Activated T-helper 2 cell treated with anti-CD3 and anti-CD28 coated beads, Interferon-gamma antibody, Interleukin-2, Interleukin-4, amounts not matched to agents 10 μg/mL and 5 μg/mL and 100 μg/mL, durations not matched to agents 14 hours and 24 hours and 36 hours (primary cell): ENCODE measurements around the gene URGCP. TPM values are rescaled to one million over a fixed set of nuclear protein-coding genes. Genes with fewer than 3 reads are reported as not detected.
A peak's percentile ranks its signal among the peaks of the same experiment; 100 is the strongest.

ENCODE experiments used
- DNase-seq: peaks from one replicate; pipeline ENCODE4 v3.0.0; 2021; ENCODE audit warnings: low spot score
- H3K27ac Mint-ChIP-seq: one replicate; pipeline ENCODE4 v1.8.0; 2021; ENCODE audit warnings: mixed read lengths
- H3K27me3 Mint-ChIP-seq: one replicate; pipeline ENCODE4 v1.8.0; 2021; ENCODE audit warnings: low read depth, mixed read lengths
- H3K36me3 Mint-ChIP-seq: one replicate; pipeline ENCODE4 v1.8.0; 2021; ENCODE audit warnings: low read depth, mixed read lengths
- H3K4me1 Mint-ChIP-seq: one replicate; pipeline ENCODE4 v1.8.0; 2021; ENCODE audit warnings: low read depth, mixed read lengths
- H3K4me3 Mint-ChIP-seq: one replicate; pipeline ENCODE4 v1.8.0; 2021; ENCODE audit warnings: low read depth, mild to moderate bottlenecking, moderate library complexity, mixed read lengths
- H3K9me3 Mint-ChIP-seq: one replicate; pipeline ENCODE4 v1.8.0; 2021; ENCODE audit warnings: mixed read lengths
- intact Hi-C: fragments of 100-400 bp; cut with micrococcal nuclease; formaldehyde crosslinking; loops from one replicate; pipeline ENCODE4 v1.15.1; 2023
- total RNA-seq: library from RNA; stranded (reverse); gene quantifications from 2 replicates; pipeline ENCODE4 v1.2.3, GENCODE V29; 2022

Gene URGCP, protein sequence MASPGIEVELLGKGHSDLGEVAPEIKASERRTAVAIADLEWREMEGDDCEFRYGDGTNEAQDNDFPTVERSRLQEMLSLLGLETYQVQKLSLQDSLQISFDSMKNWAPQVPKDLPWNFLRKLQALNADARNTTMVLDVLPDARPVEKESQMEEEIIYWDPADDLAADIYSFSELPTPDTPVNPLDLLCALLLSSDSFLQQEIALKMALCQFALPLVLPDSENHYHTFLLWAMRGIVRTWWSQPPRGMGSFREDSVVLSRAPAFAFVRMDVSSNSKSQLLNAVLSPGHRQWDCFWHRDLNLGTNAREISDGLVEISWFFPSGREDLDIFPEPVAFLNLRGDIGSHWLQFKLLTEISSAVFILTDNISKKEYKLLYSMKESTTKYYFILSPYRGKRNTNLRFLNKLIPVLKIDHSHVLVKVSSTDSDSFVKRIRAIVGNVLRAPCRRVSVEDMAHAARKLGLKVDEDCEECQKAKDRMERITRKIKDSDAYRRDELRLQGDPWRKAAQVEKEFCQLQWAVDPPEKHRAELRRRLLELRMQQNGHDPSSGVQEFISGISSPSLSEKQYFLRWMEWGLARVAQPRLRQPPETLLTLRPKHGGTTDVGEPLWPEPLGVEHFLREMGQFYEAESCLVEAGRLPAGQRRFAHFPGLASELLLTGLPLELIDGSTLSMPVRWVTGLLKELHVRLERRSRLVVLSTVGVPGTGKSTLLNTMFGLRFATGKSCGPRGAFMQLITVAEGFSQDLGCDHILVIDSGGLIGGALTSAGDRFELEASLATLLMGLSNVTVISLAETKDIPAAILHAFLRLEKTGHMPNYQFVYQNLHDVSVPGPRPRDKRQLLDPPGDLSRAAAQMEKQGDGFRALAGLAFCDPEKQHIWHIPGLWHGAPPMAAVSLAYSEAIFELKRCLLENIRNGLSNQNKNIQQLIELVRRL
- 23.7 and 27.6 TPM in 2 replicates for total RNA-seq

DNA sequence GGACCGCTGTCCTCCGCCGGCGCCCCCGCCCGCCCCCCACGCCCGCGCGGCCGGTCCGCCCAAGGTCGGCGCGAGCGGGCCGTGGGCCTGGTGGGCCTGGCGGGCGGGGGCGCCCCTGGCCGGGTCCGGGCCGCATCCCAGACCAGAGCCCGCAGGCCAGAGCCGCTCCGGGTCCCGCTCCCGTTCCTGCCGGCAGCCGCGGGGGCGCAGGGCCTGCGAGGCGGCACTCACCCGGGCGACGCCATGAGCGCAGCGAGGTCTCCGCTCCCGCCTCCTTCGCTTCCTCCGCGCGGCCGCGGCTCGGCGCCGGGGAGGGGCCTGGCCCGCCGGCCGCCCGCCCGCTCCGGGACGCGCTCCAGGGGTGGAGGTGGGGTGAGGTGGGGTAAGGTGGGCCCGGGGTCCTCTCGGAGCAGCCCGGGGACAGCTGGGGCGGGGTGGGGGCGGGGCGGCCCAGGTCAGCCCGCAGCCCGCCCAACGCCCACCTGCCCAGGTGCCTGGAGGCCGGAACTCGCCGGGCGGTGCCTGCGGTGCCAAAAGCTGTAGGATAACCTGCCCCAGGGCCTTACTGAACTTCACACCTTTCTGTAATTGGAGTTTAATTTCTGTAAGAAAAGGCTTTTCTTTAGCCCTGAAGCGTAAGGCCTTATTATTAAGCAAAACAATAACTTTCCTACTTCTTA is at the start of gene URGCP:
TSS of gene URGCP (minus strand) at position 266 of the 680 bp plus-strand sequence. CDS start at position 245, 21 bp downstream.
- DNase-seq: peak; percentile 47
- Mint-ChIP-seq H3K36me3 (no peaks in the 10 kb centered on the region), H3K4me3 (peak within 1 kb of the TSS; percentile 94), H3K4me1 (peaks cover 22% of the 10 kb centered on the region), H3K27ac (peak within 1 kb of the TSS; percentile 92), H3K9me3 (no peaks in the 10 kb centered on the region), H3K27me3 (no peaks in the 10 kb centered on the region)
- intact Hi-C loops: loop anchor here (1.0 kb wide), 1 partner anchor 20 kb away; the partner anchor contains the start of gene UBE2D4

DNA sequence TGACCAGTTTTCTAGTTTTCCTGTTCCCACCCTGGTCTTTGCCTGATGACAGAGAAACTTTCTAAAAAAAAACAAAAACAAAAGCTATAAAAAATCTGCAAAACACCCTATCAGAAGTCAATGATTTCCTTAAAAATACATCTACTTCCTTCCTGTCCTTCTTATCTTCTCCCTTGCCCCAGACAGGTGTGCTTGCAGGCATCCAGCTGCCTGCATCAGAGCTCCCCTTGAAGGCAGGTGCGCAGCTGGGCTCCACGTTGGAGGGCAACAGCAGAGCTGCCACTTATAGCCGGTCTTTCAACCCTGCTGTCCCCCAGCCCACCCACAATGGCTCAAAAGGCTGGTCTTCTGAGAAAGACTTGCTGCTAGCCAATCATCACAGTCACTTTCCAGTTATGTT is 49.6 kb upstream of the URGCP start:
- no peak for DNase-seq
- no peaks in the 10 kb centered on the region for H3K27me3 Mint-ChIP-seq
- H3K4me3 Mint-ChIP-seq: no peak overlapping the region
- H3K4me1 Mint-ChIP-seq: peaks cover 2% of the 10 kb centered on the region
- intact Hi-C loops: no loop called here
- H3K27ac Mint-ChIP-seq: no peak overlapping the region
- H3K36me3 Mint-ChIP-seq: peaks cover 19% of the 10 kb centered on the region
- no peaks in the 10 kb centered on the region for H3K9me3 Mint-ChIP-seq

DNA sequence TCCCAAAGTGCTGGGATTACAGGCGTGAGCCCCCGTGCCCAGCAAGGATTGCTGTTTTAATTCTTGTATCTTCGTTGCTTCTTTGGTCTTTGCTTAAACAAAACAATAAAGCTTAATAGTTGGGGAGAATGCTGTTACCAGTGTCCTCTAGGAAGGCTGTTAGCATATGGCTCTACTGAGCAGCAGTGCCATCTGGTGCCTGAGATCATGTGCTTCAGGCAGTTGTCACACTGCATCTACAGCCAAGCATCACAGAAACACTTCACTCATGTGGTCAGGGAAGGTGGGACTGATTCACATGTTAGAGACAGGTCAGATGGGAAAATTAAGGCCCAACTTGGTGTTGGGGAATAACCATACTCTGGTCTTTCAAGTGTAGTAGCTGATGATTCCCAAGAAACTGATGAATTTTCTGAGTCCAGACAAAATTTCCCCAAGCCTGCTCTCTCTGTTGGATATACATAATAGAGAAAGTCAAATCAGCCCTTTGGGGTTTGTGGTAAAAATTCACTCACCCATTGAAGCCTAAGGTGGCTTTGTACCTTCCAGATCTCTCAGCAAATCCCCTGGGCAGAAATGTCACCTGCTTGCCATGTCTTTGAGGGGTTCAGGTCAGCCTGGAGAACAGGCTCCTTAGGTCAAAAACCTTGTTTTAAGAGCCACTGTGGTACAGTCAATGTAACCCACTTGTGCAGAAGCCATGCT is 48.3 kb upstream of the URGCP start:
- no peak overlapping the region for H3K4me3 Mint-ChIP-seq
- no peaks in the 10 kb centered on the region for H3K9me3 Mint-ChIP-seq
- intact Hi-C loops: no loop called here
- H3K36me3 Mint-ChIP-seq: peaks cover 19% of the 10 kb centered on the region
- no peak for DNase-seq
- peaks cover 2% of the 10 kb centered on the region for H3K4me1 Mint-ChIP-seq
- no peaks in the 10 kb centered on the region for H3K27me3 Mint-ChIP-seq
- H3K27ac Mint-ChIP-seq: peak overlapping the region; percentile 30

DNA sequence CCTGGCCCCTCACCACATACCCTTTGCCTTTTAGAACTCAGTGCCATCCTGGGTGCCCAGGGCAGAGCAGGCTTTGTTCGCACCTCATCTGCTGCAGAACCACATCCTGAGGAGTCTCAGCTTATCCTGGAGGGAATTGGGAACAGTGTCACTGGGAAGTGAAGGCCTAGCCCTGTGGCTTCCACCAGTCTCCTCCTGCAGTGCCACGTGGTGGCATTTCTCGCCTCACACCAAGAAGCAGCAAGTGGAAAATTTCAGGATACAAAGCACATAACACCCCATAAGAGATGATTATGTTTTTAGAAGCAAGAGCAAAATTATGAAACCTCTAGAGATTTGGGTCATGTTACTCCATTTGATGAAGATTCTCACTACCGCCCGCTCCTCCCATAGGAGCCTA is 46.7 kb upstream of the URGCP start:
- H3K4me3 Mint-ChIP-seq: no peak overlapping the region
- H3K27ac Mint-ChIP-seq: no peak overlapping the region
- no peaks in the 10 kb centered on the region for H3K9me3 Mint-ChIP-seq
- H3K36me3 Mint-ChIP-seq: peaks cover 24% of the 10 kb centered on the region
- intact Hi-C loops: no loop called here
- H3K4me1 Mint-ChIP-seq: peaks cover 2% of the 10 kb centered on the region
- H3K27me3 Mint-ChIP-seq: no peaks in the 10 kb centered on the region
- DNase-seq: no peak

DNA sequence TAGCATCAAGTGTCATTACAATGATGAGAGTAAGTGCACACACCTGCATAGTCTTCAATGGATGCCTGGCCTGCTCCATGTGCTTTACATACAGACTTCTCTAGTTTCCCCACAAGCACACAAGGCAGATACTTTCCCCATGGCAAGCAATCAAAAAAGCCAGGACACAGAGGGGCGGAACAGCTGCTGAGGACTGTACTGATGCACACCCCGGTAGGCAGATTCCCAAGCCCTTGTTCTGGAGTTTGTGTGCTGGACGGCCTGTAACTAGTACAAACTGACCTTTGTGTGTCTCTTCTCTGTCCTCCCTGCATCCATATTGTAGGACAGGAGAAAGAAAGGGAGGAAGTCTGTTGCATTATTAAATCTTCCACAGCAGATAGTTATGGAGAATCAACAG is 45.6 kb upstream of the URGCP start:
- H3K4me3 Mint-ChIP-seq: no peak overlapping the region

DNA sequence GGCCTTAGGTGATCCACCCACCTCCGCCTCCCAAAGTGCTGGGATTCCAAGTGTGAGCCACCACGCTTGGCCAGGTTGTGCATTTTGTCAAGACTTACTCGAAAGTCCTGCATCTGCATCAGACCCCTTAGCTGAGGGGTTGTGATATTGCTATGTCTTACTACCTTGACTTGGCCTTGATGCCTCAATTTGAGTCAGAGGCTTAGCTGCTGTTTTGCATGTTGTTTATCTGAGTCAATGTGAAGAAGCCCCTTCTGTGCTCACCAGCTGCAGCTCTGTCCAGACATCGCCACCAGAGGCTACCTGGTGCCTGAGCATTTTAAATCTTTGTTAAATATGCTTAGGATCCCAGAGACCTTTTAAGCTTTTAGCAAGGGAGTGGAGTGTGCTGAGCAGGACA is 37.9 kb upstream of the URGCP start:
- no peak for DNase-seq
- Mint-ChIP-seq H3K9me3 (no peaks in the 10 kb centered on the region), H3K4me1 (no peaks in the 10 kb centered on the region), H3K36me3 (peaks cover 13% of the 10 kb centered on the region), H3K27me3 (no peaks in the 10 kb centered on the region), H3K27ac (no peak overlapping the region), H3K4me3 (no peak overlapping the region)
- intact Hi-C loops: no loop called here

More for the DNA sequence above, 45.6 kb upstream of the URGCP start:
- Mint-ChIP-seq H3K36me3 (peaks cover 32% of the 10 kb centered on the region), H3K27me3 (no peaks in the 10 kb centered on the region), H3K27ac (no peak overlapping the region), H3K4me1 (peaks cover 2% of the 10 kb centered on the region), H3K9me3 (no peaks in the 10 kb centered on the region)
- intact Hi-C loops: no loop called here
- DNase-seq: no peak

DNA sequence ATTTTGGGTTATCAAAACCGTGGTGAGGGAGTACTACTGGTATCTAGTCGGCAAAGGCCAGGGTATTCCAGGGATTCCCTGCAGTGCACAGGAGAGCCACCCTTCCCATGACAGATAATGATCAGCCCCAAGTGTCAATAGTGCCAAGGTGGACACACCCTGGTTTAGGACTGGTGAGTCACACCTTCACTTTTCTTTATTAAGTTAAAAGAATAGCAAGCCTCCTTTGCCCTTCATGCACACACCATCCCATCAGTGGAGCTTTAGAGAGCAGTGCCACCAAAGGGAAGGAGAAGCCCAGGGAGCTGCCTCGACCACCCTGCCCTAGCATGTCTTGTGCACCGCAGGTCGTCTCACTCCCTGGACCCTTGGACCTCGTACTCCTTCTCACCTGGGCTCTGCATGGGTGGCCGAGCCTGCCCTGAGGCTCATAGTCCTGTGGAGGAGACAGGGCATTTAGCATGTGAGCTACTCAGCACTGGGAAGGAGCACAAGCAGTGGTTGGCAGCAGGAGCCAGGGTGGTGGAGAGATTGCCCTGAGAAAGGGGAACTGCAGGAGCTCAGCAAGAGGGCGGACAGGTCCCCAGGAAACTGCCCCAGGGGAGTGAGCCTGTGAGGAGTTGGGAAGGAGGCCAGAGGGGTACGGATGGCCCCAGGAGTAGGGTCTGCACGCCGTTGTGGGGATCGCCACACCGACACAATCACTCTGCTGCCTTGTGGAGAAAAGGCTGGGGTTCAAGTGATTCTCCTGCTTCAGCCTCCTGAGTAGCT is 37.2 kb upstream of the URGCP start:
- H3K4me3 Mint-ChIP-seq: no peak overlapping the region
- H3K9me3 Mint-ChIP-seq: no peaks in the 10 kb centered on the region
- no peak overlapping the region for H3K27ac Mint-ChIP-seq
- no peaks in the 10 kb centered on the region for H3K27me3 Mint-ChIP-seq
- DNase-seq: no peak
- intact Hi-C loops: no loop called here
- peaks cover 11% of the 10 kb centered on the region for H3K36me3 Mint-ChIP-seq
- no peaks in the 10 kb centered on the region for H3K4me1 Mint-ChIP-seq

DNA sequence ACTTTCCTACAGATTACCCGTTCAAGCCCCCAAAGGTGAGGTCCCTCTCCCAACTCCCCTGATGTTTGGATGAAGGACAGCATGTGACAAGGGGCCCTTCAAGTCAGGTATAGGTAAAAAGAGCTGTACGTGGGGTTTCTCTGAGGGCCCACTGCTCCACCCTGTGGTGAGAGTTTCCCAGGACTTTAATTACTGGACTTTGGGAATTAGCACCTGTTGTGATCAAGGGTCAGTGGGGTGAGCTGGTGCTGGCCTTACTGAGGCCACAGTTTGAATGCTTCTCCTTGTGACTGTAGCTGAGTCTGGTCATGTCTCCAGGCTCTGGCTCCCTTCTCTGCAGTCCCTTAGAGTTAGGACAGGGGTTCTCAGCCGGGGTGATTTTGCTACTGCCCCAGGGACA is 36.6 kb upstream of the URGCP start:
- intact Hi-C loops: no loop called here
- Mint-ChIP-seq H3K27ac (no peak overlapping the region), H3K27me3 (no peaks in the 10 kb centered on the region), H3K9me3 (no peaks in the 10 kb centered on the region), H3K36me3 (peaks cover 8% of the 10 kb centered on the region), H3K4me3 (no peak overlapping the region), H3K4me1 (no peaks in the 10 kb centered on the region)
- no peak for DNase-seq

DNA sequence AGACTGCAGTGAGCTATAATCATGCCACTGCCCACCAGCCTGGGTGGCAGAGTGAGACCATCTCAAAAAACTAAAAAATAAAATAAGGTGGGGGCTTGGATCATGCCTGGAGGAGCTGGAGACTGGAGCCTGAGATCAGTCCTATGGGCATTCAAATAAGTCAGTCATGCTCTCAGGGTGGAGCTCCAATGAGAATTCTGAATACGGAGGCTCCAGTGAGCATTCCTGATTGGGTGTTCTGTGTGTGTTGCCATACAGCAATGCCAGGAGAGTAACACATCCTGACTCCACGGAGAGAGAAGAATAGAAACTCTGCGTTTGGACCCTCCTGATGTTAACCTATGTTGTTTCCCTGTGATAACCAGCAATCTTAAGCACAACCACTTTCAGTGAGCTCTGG is 35.9 kb upstream of the URGCP start:
- H3K4me1 Mint-ChIP-seq: no peaks in the 10 kb centered on the region
- H3K4me3 Mint-ChIP-seq: no peak overlapping the region
- no peak for DNase-seq
- H3K36me3 Mint-ChIP-seq: peaks cover under 1% of the 10 kb centered on the region
- no peaks in the 10 kb centered on the region for H3K9me3 Mint-ChIP-seq
- H3K27ac Mint-ChIP-seq: no peak overlapping the region
- no peaks in the 10 kb centered on the region for H3K27me3 Mint-ChIP-seq
- intact Hi-C loops: no loop called here

DNA sequence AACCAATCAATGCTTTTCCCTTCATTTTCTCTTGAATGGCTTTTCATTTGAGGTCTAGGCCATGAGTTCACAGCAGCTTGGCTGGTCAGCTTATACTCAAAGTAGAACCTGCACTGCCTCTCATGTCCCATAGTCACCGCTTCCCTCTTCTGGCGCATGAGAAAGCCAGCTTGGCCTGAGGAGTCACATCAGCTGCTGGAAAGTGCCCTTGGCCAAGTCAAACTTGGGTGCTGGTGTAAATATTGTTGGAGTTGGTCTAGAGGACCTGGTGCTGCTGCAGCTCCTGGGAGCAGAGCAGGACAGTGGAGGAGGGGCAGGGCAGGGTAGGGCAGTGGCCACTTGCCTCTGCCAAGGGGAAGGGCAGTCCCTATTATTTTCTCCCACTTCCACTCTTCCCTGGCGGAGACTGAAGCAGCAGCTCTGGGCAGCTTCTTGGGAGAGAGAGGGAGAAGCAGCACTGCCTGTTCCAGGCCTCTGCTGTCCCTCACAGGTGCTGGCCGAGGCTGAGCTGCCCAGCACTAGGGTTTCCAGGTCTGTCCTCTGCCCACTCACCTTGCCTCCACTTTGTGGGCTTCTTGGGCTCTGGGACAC is 32.6 kb upstream of the URGCP start:
- Mint-ChIP-seq H3K4me1 (no peaks in the 10 kb centered on the region), H3K27ac (no peak overlapping the region), H3K9me3 (no peaks in the 10 kb centered on the region), H3K27me3 (no peaks in the 10 kb centered on the region), H3K4me3 (no peak overlapping the region), H3K36me3 (no peaks in the 10 kb centered on the region)
- no peak for DNase-seq
- intact Hi-C loops: no loop called here

DNA sequence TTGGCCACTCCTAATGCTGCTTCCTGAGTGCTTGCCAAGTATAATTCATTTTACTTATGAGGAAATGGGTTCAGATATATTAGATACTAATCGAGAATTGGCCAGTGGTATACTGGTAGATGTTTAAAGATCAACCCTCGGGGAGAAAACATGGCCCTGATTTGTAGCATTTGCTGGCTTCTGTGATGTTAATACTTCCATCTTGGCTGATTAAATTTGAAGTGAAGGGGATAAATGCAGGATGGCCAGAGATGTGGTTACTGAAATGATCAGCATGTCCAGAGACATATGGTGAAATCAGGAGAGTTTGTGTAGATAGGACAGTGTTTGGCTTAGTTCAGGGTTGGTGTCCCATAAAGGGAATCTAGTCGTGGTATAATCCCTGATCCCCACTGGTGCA is 31.0 kb upstream of the URGCP start:
- no peak overlapping the region for H3K27ac Mint-ChIP-seq
- no peaks in the 10 kb centered on the region for H3K9me3 Mint-ChIP-seq
- H3K27me3 Mint-ChIP-seq: no peaks in the 10 kb centered on the region
- no peaks in the 10 kb centered on the region for H3K36me3 Mint-ChIP-seq
- no peak for DNase-seq
- no peaks in the 10 kb centered on the region for H3K4me1 Mint-ChIP-seq
- intact Hi-C loops: no loop called here
- H3K4me3 Mint-ChIP-seq: no peak overlapping the region
